Left renal pelvis (tissue), 4 donors: ENCODE measurements around the gene ZNF197. TPM values are rescaled to one million over a fixed set of nuclear protein-coding genes. Genes with fewer than 3 reads are reported as not detected.
"Not testable (repeated sequence)": the region's sequence is repeated elsewhere in the genome, so short reads cannot be mapped to it uniquely, and the experiment has no call there.

ENCODE experiments used
- DNase-seq, 4 donors: peaks; one replicate each; pipeline ENCODE4 v3.0.0-alpha.2; 2013; ENCODE audit warnings: low read depth in 4 of 4, low spot score in 3 of 4
- polyA plus RNA-seq, 4 donors: library from polyadenylated mRNA; unstranded; fragments of 120-200 nt; gene quantifications; one replicate each; pipeline ENCODE4 v1.2.1, GENCODE V29; 2013; ENCODE audit not compliant: insufficient read length in 4 of 4

ZNF197 gene
- polyA plus RNA-seq, 4 donors = 28.0 to 37.0 (median 34.2) TPM

DNA sequence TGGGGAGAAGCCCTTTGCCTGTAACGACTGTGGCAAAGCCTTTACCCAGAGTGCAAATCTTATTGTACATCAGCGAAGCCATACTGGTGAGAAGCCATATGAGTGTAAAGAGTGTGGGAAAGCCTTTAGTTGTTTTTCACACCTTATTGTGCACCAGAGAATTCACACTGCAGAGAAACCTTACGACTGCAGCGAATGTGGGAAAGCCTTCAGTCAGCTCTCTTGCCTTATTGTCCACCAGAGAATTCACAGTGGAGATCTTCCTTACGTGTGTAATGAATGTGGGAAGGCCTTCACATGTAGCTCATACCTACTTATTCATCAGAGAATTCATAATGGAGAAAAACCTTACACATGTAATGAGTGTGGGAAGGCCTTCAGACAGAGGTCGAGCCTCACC lies 34.6 kb downstream of the ZNF197 start:
- no peak for DNase-seq

DNA sequence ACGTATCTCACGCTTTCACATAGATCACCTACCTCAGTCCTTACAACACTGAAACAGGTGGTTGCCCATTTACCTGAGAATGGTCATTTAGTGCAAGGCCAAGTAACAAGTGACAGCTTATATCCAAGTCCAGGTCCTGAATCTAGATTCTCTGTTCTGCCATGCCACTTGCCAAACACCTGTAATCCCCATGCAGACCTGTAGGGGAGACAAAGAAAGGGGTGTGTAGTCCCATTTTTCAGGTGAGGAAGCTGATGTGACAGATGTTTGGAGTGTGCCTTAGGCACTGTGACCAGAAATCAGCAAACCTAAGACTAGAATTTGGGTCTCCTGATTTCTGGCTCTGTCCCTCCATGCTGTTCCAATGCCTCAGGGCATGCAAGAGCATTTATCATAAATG lies 36.4 kb downstream of the ZNF197 start:
- no peak for DNase-seq

DNA sequence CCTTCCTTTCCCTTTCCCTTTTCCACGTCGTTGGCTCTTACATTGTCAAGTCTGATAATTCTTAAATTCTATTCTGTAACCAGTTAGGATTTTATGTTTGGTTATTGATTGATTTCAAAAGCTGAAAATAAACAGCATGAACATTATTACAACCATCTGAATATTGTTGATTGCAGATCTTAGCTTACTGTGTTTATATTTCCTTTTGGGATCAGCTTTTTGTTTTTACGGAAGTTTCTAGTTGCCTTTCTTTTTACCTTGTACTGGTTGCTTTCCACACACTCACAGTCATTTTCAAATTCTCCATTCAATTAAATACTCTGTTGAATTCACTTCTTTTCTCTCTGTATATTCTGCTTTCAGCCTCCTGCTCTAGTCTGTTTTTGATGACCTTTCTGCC lies 40.3 kb downstream of the ZNF197 start:
- DNase-seq = no peak

DNA sequence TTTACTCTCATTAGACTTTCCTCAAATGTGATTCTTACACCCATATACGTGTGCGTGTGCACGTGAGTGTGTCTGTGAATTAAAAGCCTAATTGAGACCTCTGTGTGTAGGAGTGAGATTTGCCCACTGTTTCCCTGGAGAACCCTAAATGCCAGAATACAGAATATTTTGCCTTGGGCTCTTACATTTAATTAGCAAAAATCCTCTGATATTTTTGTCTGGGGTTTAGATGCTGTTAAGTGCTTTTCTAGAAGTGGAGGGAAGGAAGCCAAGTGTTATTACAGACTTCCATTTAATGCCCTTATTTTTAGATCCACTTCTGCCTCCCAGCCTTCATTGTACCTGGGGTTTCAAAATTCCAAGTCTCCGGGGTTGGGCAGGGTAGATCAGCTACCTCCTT lies 41.5 kb downstream of the ZNF197 start:
- DNase-seq = no peak

DNA sequence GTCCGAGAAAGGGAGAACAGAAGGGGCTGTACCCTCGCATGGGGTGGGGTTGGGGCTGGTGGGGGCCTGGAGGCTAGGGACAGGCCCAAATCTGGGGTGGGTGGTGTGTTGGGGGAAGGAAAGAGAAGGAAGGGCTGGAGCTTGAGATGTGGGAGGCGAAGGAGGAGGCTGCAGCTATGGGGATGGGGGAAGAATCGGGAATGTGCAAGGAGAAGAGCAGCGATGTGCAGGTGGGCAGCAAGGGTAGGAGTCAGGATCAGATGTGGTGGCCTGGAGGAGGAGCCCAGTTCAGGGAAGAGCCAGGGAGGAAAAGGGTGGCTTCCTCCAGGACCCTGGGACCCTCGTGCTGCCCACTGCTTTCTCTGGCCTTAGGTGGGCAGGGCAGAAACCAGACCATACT lies 44.9 kb downstream of the ZNF197 start:
- DNase-seq = no peak

DNA sequence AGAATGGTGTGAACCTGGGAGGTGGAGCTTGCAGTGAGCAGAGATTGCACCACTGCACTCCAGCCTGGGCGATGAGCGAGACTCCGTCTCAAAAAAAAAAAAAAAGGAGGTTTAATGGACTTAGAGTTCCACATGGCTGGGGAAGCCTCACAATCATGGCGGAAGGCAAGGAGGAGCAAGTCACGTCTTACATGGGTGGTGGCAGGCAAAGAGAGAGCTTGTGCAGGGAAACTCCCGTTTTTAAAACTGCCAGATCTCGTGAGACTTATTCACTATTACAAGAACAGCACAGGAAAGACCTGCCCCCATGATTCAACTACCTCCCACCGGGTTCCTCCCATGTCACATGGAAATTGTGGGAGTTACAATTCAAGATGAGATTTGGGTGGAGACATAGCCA lies 48.6 kb downstream of the ZNF197 start:
- not testable (repeated sequence) for DNase-seq

DNA sequence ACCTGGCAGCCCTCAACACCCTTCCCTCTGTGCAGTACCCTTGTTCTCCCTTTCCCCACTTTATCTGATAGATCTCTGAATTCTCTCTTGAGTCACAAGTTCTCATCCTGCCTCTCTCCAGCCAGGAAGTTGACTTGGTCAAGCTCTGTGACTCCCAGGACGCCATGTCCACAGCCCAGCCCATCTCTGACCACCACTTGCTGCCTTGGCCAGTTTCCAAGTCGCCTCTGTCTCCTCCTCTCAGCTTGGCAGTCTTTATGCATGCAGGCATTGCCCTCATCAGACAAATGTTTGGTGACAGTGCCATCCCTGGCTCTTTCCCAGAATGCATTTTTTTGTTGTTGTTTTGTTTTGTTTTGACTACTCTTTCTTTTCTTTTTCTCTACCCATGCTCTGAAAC lies 49.4 kb downstream of the ZNF197 start:
- no peak for DNase-seq

DNA sequence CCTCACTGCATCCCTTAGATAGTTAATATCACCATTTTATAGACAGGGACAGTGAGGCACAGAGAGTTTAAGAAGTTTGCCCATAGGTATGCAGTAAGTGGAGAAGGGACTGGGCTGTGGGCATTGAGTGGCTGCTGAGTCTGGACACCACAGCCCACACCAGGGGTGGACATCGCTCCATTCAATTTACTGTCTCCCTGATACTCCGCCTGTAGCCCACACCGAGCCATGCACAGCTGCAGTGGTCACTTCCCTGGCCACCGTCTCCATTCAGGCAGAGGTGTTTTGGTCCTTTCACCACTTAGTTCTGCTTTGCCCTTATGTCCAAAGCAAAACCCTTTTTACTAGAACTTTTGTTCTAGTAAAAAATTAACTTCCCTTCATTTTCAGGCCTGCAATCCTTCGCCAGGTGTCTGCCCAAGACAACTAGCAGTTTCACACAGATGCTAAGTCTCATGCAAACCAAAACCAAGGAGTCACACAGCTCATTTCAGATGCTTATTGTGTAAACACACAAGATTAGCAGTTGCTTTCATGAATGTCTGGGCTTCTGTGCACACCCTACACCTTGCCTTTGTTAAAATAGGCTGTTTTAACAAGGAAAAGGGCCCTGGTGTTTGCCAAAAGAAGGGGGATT lies 53.8 kb downstream of the ZNF197 start:
- DNase-seq = no peak

DNA sequence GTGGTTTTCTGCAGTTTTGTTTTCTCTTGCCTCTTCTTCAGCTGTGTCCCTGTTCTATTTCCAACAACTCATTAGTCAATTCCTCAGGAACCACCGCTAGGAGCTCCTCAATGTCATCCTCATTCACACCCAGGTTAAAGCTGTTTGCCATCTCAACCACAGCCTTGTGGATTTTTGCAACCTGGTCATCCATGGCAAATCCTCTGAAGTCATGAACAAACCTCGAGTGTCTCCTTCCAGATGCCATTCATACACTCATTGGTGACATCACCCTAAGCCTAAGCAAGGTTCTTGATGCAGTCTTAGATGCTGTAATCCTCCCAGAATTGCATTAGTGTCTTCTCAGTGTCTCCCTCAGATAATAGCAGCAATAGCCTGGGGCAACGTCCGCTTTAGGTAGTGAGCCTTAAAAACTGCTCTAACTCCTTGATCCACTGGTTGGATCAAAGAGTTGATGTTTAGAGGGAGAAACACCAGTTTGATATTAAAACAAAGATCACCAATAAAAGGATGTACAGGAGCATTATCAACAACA lies 56.2 kb downstream of the ZNF197 start:
- DNase-seq = no peak

DNA sequence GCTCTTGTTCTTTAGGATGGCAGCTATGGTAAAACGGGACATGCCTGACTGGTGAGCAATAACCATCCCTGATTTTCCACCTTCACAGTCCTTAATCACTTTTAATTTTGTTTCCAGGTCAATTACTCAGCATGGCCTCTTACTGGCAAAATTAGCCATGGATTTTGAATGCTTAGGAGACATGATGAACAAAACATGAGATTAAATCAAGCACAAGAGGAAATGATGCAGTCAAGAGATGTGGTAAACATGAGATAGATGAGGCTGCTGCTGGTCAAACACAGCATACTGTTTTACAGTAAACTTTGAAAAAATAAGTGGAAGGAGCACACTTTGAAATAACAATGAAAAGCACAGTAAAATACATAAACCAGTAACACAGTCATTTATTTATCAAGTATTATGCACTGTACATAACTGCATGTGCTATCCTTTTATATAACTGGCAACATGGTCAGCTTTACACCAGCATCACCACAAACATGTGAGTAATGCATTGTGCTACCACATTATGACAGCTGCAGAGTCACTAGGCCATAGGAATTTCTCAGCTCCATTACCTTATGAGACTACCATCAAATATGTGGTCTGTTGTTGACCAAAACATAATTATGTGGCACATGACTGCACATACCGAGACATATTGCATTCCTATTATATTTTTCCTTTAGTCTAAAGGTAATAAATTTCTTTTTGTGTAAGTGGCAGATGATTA lies 57.5 kb downstream of the ZNF197 start:
- no peak for DNase-seq

DNA sequence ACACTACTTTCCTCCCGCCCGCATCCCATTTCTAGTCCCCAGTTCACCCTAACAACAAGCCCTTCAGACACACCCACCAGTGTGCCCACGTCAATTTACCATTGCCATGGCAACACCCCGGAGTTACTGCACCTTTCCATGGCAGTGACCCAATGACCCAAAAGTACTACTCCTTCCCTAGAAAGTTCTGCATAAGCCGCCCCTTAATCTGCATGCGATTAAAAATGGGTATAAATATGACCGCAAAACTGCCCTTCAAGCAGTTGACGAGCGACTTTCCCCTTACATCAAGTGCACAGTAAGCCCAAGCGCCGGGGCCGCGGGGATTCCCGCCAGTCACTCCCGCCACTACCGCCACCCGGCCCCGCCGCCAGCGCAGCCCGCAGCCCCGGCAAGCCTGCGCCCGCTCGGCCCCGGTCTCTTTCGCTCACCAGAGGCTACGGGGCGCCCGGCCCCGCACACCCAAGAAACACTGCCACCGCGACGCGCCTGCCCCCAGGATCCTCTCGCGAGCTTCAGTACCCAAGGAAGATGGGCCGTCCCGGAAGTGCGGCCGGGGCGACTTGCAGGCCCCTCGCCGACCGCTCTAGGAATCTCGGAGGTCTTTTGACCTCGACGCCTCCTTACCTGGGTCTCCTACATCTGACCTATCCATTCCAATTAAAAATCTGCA lies 60.4 kb downstream of the ZNF197 start:
- peak; percentile 31 to 58 (median 46) for DNase-seq

DNA sequence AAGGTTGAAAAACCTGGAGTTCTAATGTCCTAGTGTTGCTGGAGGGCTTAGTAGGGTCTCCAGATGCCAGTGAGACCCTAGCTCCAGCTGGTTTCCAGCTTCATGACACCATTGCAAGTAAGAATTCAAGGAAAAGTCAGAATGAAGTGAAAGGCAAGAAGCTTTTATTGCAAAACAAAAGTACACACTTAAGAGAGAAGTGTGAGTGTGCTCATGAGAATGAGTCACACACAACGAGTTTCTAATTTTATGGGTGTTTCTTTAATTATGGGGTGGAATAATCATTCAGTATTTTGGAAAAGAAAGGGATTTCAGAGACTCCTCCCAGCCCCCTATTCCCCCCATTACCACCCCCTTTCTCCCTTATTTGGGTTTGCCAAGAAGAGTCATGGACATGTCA lies 63.1 kb downstream of the ZNF197 start:
- DNase-seq = no peak

Other genes starting within 250 kb of the ZNF197 start
- 10 to 100 TPM; 19.2 to 28.2 (median 24.5) TPM for gene ZNF445, start 147.4 kb upstream of the ZNF197 start, polyA plus RNA-seq
- 10 to 100 TPM; 13.3 to 16.9 (median 16.4) TPM for gene ZKSCAN7, start 69.8 kb upstream of the ZNF197 start, polyA plus RNA-seq
- gene ZNF660, start 40.1 kb upstream of the ZNF197 start, polyA plus RNA-seq = 10 to 100 TPM in 3 of 4 donors, 1 to 10 TPM in 1; 8.8 to 15.7 (median 10.9) TPM
- gene ZNF35, start 23.7 kb downstream of the ZNF197 start, polyA plus RNA-seq = 10 to 100 TPM in 3 of 4 donors, 1 to 10 TPM in 1; 7.4 to 12.5 (median 11.4) TPM
- gene ZNF502, start 87.6 kb downstream of the ZNF197 start, polyA plus RNA-seq = 10 to 100 TPM in 3 of 4 donors, 1 to 10 TPM in 1; 8.6 to 18.0 (median 14.1) TPM
- gene ZNF501, start 104.6 kb downstream of the ZNF197 start, polyA plus RNA-seq = 10 to 100 TPM; 11.6 to 12.9 (median 11.9) TPM
- gene KIAA1143, start 136.6 kb downstream of the ZNF197 start, polyA plus RNA-seq = 10 to 100 TPM; 49.7 to 75.7 (median 60.3) TPM
- gene KIF15, start 136.8 kb downstream of the ZNF197 start, polyA plus RNA-seq = 10 to 100 TPM; 20.8 to 27.2 (median 25.0) TPM
- gene TMEM42, start 236.9 kb downstream of the ZNF197 start, polyA plus RNA-seq = 10 to 100 TPM; 17.8 to 28.5 (median 27.0) TPM
- under 1 TPM in 3 of 4 donors, not detected in 1; 0.06 to 0.10 (median 0.07) TPM for gene TGM4, start 249.6 kb downstream of the ZNF197 start, polyA plus RNA-seq